ENCODE results near the gene AADACL3. TPM values are rescaled to one million over a fixed set of nuclear protein-coding genes. Genes with fewer than 3 reads are reported as not detected.
"Not testable (repeated sequence)": the region's sequence is repeated elsewhere in the genome, so short reads cannot be mapped to it uniquely, and the experiment has no call there.

The AADACL3 gene, protein sequence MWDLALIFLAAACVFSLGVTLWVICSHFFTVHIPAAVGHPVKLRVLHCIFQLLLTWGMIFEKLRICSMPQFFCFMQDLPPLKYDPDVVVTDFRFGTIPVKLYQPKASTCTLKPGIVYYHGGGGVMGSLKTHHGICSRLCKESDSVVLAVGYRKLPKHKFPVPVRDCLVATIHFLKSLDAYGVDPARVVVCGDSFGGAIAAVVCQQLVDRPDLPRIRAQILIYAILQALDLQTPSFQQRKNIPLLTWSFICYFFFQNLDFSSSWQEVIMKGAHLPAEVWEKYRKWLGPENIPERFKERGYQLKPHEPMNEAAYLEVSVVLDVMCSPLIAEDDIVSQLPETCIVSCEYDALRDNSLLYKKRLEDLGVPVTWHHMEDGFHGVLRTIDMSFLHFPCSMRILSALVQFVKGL
- not detected in 2 replicates for total RNA-seq (2014; rRNA removed; shearing (Covaris generic))

DNA sequence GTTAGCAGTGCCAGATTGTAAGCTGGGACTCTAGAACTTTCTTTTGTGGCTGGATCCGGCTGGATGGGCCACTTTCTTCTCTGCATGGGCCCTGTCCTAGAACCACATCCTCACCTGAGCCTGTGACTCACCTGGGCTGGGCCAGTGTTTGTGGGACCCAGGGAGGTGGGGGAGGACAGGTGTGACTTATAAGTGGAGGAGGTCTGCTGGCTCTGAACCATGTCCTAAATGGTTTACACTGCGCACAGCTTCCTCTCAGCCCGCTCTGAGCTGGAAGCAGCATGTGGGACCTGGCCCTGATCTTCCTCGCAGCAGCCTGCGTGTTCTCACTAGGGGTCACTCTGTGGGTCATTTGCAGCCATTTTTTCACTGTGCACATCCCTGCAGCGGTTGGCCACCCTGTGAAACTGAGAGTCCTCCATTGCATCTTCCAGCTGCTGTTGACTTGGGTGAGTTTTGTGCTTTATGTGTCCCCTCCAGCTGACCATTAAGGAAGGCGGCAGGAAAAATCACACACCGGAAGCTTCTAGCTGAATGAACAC is at the start of gene AADACL3:
Gene AADACL3, plus strand, starts transcription at position 215 of the 542 bp plus-strand sequence. Its CDS starts 67 bp downstream, at position 282.
- H3K36me3 ChIP-seq = no peaks in the 10 kb centered on the region
- H3K4me3 ChIP-seq = no peak within 1 kb of the TSS
- no peak for DNase-seq (ENCODE audit: low read depth in 1 of 2, low spot score in 2 of 2)
- H3K27me3 ChIP-seq (replicated peaks) = peaks cover 3% of the 10 kb centered on the region; the same call in 1 of the 2 replicates
- H3K4me1 ChIP-seq (replicated peaks) = no peaks in the 10 kb centered on the region
- H3K27ac ChIP-seq = no peak within 1 kb of the TSS
- no peaks in the 10 kb centered on the region for H3K9me3 ChIP-seq (replicated peaks)

DNA sequence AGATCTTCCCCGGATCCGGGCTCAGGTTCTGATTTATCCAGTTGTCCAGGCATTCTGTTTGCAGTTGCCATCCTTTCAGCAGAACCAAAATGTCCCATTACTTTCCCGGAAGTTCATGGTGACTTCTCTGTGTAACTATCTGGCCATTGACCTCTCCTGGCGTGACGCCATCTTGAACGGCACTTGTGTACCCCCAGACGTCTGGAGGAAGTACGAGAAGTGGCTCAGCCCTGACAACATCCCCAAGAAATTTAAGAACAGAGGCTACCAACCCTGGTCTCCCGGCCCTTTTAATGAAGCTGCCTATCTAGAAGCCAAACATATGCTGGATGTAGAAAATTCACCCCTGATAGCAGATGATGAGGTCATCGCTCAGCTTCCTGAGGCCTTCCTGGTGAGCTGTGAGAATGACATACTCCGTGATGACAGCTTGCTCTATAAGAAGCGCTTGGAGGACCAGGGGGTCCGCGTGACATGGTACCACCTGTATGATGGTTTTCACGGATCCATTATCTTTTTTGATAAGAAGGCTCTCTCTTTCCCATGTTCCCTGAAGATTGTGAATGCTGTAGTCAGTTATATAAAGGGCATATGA is 49.7 kb upstream of the AADACL3 start:
- no peaks in the 10 kb centered on the region for H3K4me1 ChIP-seq (replicated peaks)
- H3K27ac ChIP-seq = no peak overlapping the region
- 0 out of 2 replicates have a peak, but pooled peaks cover 3% of the 10 kb centered on the region for H3K9me3 ChIP-seq (replicated peaks)
- no peak for DNase-seq (ENCODE audit: low read depth in 1 of 2, low spot score in 2 of 2)
- no peak overlapping the region for H3K4me3 ChIP-seq
- H3K27me3 ChIP-seq (replicated peaks) = no peaks in the 10 kb centered on the region; the same call in 1 of the 2 replicates
- H3K36me3 ChIP-seq = no peaks in the 10 kb centered on the region

DNA sequence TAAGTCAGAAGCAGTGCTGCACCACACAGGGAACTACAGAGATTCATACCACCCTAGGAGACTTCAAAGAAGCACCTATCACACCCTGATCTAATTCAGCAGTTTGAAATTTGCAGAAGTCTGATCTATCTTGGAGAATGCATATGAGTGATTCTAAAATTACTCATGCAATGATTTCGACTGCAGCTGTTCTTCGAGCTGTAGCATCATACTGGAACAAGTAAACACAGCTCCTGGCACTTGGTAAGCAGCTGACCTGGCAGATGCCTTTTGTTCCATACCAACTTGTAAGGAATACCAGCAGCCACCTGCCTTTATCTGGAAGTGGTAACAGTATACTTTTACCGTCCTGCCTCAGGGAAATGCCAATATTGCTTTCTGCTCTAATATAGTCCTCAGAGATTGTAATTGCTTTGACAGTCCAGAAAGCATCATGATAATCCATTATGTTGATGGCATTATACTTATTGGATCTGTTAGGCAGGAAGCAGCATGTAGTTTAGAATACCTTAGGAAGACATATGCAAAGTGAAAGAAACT is 46.3 kb upstream of the AADACL3 start:
- H3K4me3 ChIP-seq = no peak overlapping the region
- H3K36me3 ChIP-seq = no peaks in the 10 kb centered on the region
- H3K4me1 ChIP-seq (replicated peaks) = no peaks in the 10 kb centered on the region
- no peak for DNase-seq (ENCODE audit: low read depth in 1 of 2, low spot score in 2 of 2)
- 0 out of 2 replicates have a peak, but pooled peaks cover 3% of the 10 kb centered on the region for H3K9me3 ChIP-seq (replicated peaks)
- H3K27me3 ChIP-seq (replicated peaks) = peaks cover 4% of the 10 kb centered on the region; the same call in 1 of the 2 replicates
- H3K27ac ChIP-seq = no peak overlapping the region

DNA sequence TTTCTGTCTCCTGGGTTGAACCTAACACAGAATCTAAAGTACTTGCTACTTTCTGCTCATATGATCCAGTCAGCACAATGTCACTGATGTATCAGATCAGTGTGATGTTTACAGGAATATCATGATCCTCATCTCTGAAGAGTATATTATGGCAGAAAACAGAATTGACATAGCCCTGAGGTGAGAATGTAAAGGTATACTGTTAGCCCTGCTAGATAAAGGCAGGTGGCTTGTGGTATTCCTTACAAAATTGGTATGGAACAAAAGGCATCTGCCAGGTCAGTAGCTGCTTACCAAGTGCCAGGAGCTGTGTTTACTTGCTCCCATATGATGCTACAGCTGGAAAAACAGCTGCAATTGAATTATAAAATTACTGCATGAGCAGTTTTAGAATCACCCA is 41.6 kb upstream of the AADACL3 start:
- Histone ChIP-seq H3K4me3 (no peak overlapping the region), H3K36me3 (no peaks in the 10 kb centered on the region), H3K9me3 (replicated peaks) (no peaks in the 10 kb centered on the region), H3K27ac (no peak overlapping the region), H3K27me3 (replicated peaks) (peaks cover 8% of the 10 kb centered on the region; the same call in 1 of the 2 replicates), H3K4me1 (replicated peaks) (no peaks in the 10 kb centered on the region)
- no peak for DNase-seq (ENCODE audit: low read depth in 1 of 2, low spot score in 2 of 2)

DNA sequence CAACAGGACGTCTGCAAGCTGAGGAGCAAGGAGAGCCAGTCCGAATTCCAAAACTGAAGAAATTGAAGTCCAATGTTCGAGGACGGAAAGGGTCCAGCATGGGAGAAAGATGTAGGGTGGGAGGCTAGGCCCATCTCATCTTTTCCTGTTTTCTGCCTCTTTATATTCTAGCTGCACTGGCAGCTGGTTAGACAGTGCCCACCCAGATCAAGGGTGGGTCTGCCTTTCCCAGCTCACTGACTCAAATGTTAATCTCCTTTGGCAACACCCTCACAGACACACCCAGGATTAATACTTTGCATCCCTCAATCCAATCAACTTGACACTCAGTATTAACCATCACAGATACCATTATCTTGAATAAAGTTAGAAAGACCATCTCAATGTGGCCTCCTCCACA is 39.8 kb upstream of the AADACL3 start:
- not testable (repeated sequence) for H3K9me3 ChIP-seq (replicated peaks); H3K27me3 ChIP-seq (replicated peaks); H3K36me3 ChIP-seq; DNase-seq (ENCODE audit: low read depth in 1 of 2, low spot score in 2 of 2); H3K4me3 ChIP-seq; H3K4me1 ChIP-seq (replicated peaks); H3K27ac ChIP-seq

DNA sequence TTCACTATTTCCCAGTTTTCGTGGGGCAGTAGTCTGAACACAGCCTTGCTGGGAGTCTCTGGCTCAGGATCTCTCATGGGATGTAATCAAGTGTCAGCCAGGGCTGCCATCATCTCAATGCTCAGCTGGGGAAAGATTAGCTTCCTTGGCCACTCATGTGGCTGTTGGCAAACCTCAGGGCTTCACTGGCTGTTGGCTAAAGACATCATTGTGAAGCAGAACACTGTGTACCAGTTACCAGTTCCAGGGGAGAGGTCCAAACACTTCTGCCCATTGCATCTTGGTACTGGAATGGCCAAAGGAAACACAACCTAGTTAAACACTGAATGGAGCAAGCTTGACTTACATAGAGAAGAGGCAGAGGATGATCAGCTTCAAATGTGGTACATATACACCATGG is 38.3 kb upstream of the AADACL3 start:
- no peaks in the 10 kb centered on the region for H3K9me3 ChIP-seq (replicated peaks)
- no peak overlapping the region for H3K4me3 ChIP-seq
- no peaks in the 10 kb centered on the region for H3K36me3 ChIP-seq
- no peak overlapping the region for H3K27ac ChIP-seq
- DNase-seq (ENCODE audit: low read depth in 1 of 2, low spot score in 2 of 2) = no peak
- H3K4me1 ChIP-seq (replicated peaks) = no peaks in the 10 kb centered on the region
- peaks cover 8% of the 10 kb centered on the region; the same call in 1 of the 2 replicates for H3K27me3 ChIP-seq (replicated peaks)

DNA sequence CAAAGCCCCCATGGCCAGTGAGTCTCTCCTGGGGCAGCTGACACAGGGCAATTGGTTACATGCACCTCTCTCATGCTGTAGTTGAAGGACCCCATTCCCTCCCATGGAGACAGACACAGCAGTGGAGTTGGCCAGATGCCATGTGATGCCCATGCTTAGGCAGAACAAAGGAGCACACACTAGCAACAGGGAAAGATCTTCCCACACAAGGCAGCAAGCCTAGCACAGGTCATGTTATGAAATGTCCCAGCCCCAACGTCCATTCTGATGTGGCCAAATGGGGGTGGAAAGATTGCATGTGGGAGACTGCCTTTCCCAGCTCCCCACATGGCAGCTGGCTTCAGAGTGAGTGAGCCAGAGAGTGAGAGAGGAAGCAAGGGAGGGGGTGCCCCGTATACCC is 37.6 kb upstream of the AADACL3 start:
- DNase-seq (ENCODE audit: low read depth in 1 of 2, low spot score in 2 of 2) = no peak
- Histone ChIP-seq H3K9me3 (replicated peaks) (no peaks in the 10 kb centered on the region), H3K27ac (no peak overlapping the region), H3K36me3 (no peaks in the 10 kb centered on the region), H3K4me3 (no peak overlapping the region), H3K4me1 (replicated peaks) (no peaks in the 10 kb centered on the region), H3K27me3 (replicated peaks) (peaks cover 8% of the 10 kb centered on the region; the same call in 1 of the 2 replicates)

DNA sequence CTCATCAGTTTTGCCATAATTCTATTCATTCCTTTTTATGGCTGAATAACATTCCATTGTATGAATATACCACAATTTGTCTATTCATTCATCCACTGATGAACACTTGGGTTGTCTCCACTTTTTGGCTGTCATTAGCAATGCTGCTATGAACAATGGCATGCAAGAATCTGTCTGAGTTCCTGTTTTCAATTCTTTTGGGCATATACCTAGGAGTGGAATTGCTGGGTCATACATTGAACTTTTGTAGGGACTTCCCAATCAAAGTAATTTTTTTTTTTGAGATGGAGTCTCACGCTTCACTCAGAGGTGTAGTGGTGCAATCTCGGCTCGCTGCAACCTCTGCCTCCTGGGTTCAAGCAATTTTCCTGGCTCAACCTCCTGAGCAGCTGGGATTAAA is 37.1 kb upstream of the AADACL3 start:
- peaks cover 8% of the 10 kb centered on the region; the same call in 1 of the 2 replicates for H3K27me3 ChIP-seq (replicated peaks)
- no peak for DNase-seq (ENCODE audit: low read depth in 1 of 2, low spot score in 2 of 2)
- no peaks in the 10 kb centered on the region for H3K36me3 ChIP-seq
- H3K4me3 ChIP-seq = no peak overlapping the region
- no peak overlapping the region for H3K27ac ChIP-seq
- no peaks in the 10 kb centered on the region for H3K4me1 ChIP-seq (replicated peaks)
- no peaks in the 10 kb centered on the region for H3K9me3 ChIP-seq (replicated peaks)

DNA sequence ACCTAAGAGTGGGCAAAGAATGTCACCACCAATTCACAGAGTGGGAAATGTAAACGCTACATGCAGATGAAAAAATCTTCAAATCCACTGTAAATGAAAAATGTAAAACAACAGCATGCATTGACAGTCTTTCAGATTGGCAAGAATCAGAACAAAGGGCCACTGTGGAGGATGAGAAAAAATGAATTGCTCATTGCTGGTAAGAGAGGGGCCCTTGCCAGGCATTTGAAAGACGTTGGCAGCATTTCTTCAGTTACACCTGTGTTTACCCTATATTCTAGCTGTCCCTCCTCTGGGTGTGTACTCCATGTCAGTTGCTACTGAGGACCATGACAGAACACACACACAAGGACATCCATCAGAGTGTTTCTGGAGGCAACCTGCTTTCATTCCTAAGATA is 25.8 kb upstream of the AADACL3 start:
- H3K9me3 ChIP-seq (replicated peaks) = no peaks in the 10 kb centered on the region
- no peaks in the 10 kb centered on the region for H3K36me3 ChIP-seq

DNA sequence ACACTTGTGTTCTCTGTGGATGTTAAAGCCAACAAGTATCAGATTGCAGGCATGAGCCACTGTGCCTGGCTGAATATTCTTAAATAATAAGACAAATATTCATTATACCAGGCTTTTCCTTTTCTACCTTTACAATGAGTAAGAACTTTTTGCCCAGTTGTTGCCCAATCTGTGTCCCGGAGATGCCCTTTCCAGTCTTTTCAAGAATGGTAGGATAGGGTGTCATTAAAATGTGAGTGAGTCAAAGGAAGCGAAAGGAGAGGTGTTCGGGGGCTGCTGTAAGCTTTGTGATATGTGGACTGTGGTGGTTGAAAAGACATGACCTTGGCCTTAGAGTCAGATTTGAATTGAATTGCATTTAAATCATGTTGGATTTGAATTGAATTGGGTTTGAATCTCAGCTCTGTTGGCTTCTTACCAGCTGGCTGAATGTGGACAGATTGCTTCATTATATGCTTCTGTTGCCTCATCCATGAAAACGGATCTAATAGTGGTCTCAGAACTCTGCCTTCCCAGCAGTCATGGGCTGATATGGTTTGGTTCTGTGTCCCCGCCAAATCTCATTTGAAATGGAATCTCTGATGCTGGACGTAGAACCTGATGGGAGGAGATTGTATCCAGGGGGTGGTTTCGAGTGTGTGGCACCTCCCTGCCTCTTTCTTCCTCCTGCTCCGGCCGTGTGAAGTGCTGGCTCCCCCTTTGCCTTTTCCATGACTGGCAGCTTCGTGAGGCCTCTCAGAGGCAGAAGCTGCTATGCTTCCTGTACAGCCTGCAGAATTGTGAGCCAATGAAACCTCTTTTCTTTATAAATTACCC is 22.7 kb upstream of the AADACL3 start:
- no peaks in the 10 kb centered on the region for H3K27me3 ChIP-seq (replicated peaks)
- no peak for DNase-seq (ENCODE audit: low read depth in 1 of 2, low spot score in 2 of 2)

More for the DNA sequence above, 25.8 kb upstream of the AADACL3 start:
- no peak for DNase-seq (ENCODE audit: low read depth in 1 of 2, low spot score in 2 of 2)
- H3K27me3 ChIP-seq (replicated peaks) = 0 out of 2 replicates have a peak, but pooled peaks cover 5% of the 10 kb centered on the region
- H3K4me1 ChIP-seq (replicated peaks) = no peaks in the 10 kb centered on the region
- no peak overlapping the region for H3K27ac ChIP-seq
- no peak overlapping the region for H3K4me3 ChIP-seq

DNA sequence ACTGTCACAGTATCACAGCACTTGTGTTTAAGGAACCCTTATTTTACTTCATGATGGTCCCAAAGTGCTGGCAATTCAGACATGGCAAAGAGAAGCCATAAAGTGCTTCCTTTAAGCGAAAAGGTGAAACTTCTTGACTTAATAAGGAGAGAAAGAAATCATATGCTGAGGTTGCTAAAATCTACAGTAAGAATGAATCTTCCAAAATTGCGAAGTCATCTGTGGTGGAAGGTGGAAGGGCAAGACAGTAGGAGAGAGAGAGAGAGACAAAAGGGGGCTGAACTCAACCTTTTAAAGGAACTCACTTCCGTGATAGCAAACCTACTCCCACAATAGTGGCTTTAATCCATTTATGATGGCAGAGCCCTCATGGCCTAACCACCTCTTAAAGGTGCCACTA is 19.3 kb upstream of the AADACL3 start:
- Histone ChIP-seq H3K4me1 (replicated peaks) (no peaks in the 10 kb centered on the region), H3K27ac (no peak overlapping the region), H3K9me3 (replicated peaks) (no peaks in the 10 kb centered on the region), H3K27me3 (replicated peaks) (no peaks in the 10 kb centered on the region), H3K4me3 (no peak overlapping the region), H3K36me3 (no peaks in the 10 kb centered on the region)
- DNase-seq (ENCODE audit: low read depth in 1 of 2, low spot score in 2 of 2) = no peak

More for the DNA sequence above, 22.7 kb upstream of the AADACL3 start:
- no peaks in the 10 kb centered on the region for H3K9me3 ChIP-seq (replicated peaks)
- no peak overlapping the region for H3K4me3 ChIP-seq
- H3K36me3 ChIP-seq = no peaks in the 10 kb centered on the region
- H3K27ac ChIP-seq = no peak overlapping the region
- H3K4me1 ChIP-seq (replicated peaks) = no peaks in the 10 kb centered on the region

DNA sequence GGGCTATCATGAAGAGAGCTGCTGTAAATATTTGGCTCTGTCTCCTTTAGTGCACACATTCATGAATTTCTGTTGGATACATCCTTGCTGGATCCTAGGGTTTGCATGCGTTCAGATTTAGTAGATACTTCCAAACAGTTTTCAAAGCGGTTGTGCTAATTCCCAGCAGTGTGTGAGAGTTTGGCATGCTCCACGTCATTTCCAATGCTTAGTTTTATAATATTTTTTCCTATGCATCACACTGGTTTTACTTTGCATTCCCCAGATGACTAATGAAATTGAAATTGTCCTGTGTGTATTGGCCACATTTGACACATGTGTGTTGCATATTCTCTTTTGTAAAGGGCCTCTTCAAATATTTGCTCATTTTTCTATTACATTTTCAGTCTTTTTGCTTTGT is 18.5 kb upstream of the AADACL3 start:
- Histone ChIP-seq H3K4me3 (no peak overlapping the region), H3K27ac (no peak overlapping the region), H3K9me3 (replicated peaks) (no peaks in the 10 kb centered on the region), H3K27me3 (replicated peaks) (no peaks in the 10 kb centered on the region), H3K36me3 (no peaks in the 10 kb centered on the region), H3K4me1 (replicated peaks) (no peaks in the 10 kb centered on the region)
- no peak for DNase-seq (ENCODE audit: low read depth in 1 of 2, low spot score in 2 of 2)

DNA sequence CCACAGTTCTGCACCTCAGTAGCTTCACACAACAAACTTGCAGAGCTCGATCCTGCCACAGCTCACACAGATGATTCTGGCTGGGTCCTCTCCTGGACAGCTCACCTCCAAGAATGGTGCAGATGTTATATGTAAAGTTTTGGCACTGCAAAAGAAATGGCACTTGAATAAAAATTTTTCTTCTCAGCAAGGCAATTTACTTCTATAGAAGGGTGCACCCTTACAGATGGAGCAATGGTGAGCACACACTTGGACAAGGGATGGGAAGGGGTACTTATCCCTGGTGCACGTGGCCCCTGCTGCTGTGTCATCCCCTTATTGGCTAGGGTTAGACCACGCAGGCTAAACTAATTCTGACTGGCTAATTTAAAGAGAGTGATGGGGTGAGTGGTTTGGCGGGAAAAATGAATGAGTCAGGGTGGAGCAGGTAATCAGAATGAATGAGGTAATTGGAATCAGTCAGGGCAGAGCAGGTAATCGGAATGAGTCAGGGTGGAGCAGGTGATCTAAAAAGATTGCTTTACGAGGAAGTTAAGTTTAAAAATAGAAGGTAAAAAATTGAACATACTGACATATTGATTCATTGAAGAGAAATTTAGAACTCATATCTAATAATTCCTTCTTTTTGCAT is 12.0 kb upstream of the AADACL3 start:
- H3K27ac ChIP-seq = no peak overlapping the region
- no peaks in the 10 kb centered on the region for H3K36me3 ChIP-seq
- H3K4me1 ChIP-seq (replicated peaks) = no peaks in the 10 kb centered on the region
- no peak for DNase-seq (ENCODE audit: low read depth in 1 of 2, low spot score in 2 of 2)
- H3K4me3 ChIP-seq = no peak overlapping the region
- H3K27me3 ChIP-seq (replicated peaks) = no peaks in the 10 kb centered on the region
- no peaks in the 10 kb centered on the region for H3K9me3 ChIP-seq (replicated peaks)
